Measurements from ENCODE around the gene TNFRSF11A. TPM values are rescaled to one million over a fixed set of nuclear protein-coding genes. Genes with fewer than 3 reads are reported as not detected.

The TNFRSF11A gene
- total RNA-seq, 1 donor from 2014 or later = 0.42 TPM

GRCh38 chr18:62318228-62319180 is 6.6 kb upstream of the TNFRSF11A start:
- DNase-seq (ENCODE audit: low read depth) = no peak
- Histone ChIP-seq H3K36me3 (ENCODE audit: control insufficient read depth, insufficient read depth, low read length) (no peaks in the 10 kb centered on the region), H3K4me3 (ENCODE audit: low read depth, low read length) (no peak overlapping the region), H3K27me3 (ENCODE audit: control insufficient read depth, insufficient read depth, low read length) (no peaks in the 10 kb centered on the region)
- TF ChIP-seq CTCF (IDR thresholded peaks at IDR 0.05; ENCODE audit: insufficient read depth, low read length, poor library complexity, severe bottlenecking) = no peak

GRCh38 chr18:62321201-62321600 is 3.9 kb upstream of the TNFRSF11A start:
- Histone ChIP-seq H3K27me3 (ENCODE audit: control insufficient read depth, insufficient read depth, low read length) (peaks cover 10% of the 10 kb centered on the region), H3K4me3 (ENCODE audit: low read depth, low read length) (no peak overlapping the region), H3K36me3 (ENCODE audit: control insufficient read depth, insufficient read depth, low read length) (no peaks in the 10 kb centered on the region)
- no peak for TF ChIP-seq CTCF (IDR thresholded peaks at IDR 0.05; ENCODE audit: insufficient read depth, low read length, poor library complexity, severe bottlenecking)
- no peak for DNase-seq (ENCODE audit: low read depth)

DNA sequence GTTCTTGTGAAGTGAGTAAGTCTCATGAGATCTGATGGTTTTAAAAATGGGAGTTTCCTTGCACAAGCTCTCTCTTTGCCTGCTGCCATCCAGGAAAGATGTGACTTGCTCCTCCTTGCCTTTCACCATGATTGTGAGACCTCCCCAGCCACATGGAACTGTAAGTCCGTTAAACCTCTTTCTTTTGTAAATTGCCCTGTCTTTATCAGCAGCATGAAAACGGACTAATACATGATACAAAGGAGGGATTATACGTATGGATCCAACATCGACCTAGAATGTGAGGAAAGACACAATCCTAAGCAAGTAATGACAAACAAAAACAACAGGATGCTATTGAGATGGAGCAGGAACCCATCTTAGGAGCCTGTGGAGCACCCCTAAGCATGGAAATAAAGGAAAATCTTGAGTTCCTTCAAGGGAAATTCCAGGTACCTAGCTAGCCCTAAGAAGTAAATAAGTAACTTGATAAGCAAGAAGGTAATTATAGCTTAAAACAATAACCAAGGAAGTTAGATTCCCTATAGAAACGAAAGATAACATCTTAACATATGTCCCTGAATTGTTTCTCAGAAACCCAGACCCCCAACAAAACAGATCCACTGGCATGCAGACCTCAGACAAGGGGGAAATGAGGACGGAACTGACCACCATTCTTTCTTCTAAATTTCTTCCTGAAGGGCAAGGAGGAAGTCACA is 1.5 kb upstream of the TNFRSF11A start:
- DNase-seq (ENCODE audit: low read depth) = no peak
- no peak overlapping the region for H3K4me3 ChIP-seq (ENCODE audit: low read depth, low read length)
- TF ChIP-seq CTCF (IDR thresholded peaks at IDR 0.05; ENCODE audit: insufficient read depth, low read length, poor library complexity, severe bottlenecking) = no peak
- peaks cover 16% of the 10 kb centered on the region for H3K27me3 ChIP-seq (ENCODE audit: control insufficient read depth, insufficient read depth, low read length)
- H3K36me3 ChIP-seq (ENCODE audit: control insufficient read depth, insufficient read depth, low read length) = no peaks in the 10 kb centered on the region

- no peak for TF ChIP-seq CTCF (IDR thresholded peaks at IDR 0.05; ENCODE audit: insufficient read depth, low read length, poor library complexity, severe bottlenecking)
- H3K4me3 ChIP-seq (ENCODE audit: low read depth, low read length) = no peak overlapping the region
- H3K36me3 ChIP-seq (ENCODE audit: control insufficient read depth, insufficient read depth, low read length) = no peaks in the 10 kb centered on the region
- peaks cover 16% of the 10 kb centered on the region for H3K27me3 ChIP-seq (ENCODE audit: control insufficient read depth, insufficient read depth, low read length)
- DNase-seq (ENCODE audit: low read depth) = no peak
Measured at GRCh38 chr18:62324181-62324828, 805 bp upstream of the TNFRSF11A start.

DNA sequence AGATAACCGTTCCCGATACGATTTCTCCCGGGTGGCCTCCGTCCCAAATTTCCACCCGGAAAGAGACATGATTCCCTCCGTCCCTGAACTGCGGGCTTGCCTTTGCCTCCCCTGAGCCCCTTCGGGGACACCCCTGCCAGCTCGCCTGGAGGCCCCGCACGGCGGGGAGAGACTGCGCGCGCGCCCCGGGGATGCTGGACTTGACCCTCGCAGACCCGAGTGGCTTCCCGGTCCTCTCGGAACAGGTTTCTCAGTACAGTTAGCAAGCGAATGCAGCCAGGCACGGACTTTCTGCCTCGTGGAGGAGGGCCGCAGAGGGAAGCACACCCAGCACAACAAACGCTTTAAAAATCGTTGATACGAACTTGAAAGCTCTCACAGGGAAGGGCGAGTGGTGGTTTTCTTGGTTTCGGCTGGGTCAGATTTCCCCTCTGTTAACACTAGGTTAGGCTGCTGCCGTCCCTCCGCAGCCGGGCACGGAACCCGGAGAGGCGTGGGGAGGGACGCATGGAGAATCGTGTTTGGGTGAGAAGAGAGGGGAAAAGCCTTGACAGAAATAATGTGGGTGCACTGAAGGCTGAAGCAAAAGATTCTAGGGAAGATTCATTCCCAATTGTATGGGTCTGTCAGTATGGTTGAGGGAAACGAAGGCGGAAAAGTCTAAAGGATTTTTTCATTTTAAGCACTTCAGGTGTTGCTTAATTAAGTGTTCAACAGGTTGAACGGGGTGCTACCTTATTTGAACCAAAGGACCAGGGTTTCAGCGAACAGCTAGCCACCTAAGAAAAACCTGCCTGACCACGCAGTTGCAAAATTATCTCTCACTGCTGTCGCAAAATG is 916 bp downstream of the TNFRSF11A start:
- no peaks in the 10 kb centered on the region for H3K36me3 ChIP-seq (ENCODE audit: control insufficient read depth, insufficient read depth, low read length)
- H3K27me3 ChIP-seq (ENCODE audit: control insufficient read depth, insufficient read depth, low read length) = peaks cover 16% of the 10 kb centered on the region
- TF ChIP-seq CTCF (IDR thresholded peaks at IDR 0.05; ENCODE audit: insufficient read depth, low read length, poor library complexity, severe bottlenecking) = no peak
- peak overlapping the region; percentile 50 for H3K4me3 ChIP-seq (ENCODE audit: low read depth, low read length)
- no peak for DNase-seq (ENCODE audit: low read depth)
